ENCODE data around the gene CPB2. TPM values are rescaled to one million over a fixed set of nuclear protein-coding genes. Genes with fewer than 3 reads are reported as not detected.

CPB2 gene
- total RNA-seq, 1 donor from 2014 or later: not detected

DNA sequence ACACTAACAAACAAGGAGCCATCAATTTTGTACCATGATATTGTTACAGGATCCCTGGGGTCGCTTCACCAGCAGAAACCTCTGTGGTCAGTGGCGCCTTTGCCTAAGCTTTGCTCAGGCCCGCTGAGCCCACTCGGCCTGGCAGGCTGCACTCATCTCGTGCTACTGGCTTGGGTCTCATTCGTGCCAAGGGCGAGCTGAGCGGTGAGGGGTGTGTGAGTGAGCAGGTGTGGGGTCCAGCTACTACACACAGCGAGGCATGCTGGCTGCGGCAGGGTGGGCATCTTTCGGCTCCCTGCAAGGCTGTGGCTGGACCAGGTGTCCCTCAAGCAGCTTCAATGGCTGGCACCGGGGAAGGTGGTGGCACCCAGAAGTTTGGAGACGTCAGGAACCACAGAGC is 19.1 kb downstream of the CPB2 start:
- no peaks in the 10 kb centered on the region for H3K9me3 Mint-ChIP-seq
- H3K27ac Mint-ChIP-seq: no peak overlapping the region
- H3K4me3 Mint-ChIP-seq (ENCODE audit: low read depth): no peak overlapping the region
- no peaks in the 10 kb centered on the region for H3K36me3 Mint-ChIP-seq (ENCODE audit: low read depth)
- intact Hi-C loops (cut with micrococcal nuclease): no loop called here
- H3K27me3 Mint-ChIP-seq (ENCODE audit: low read depth): peaks cover 8% of the 10 kb centered on the region
- no peak for DNase-seq (ENCODE audit: low spot score)
- H3K4me1 Mint-ChIP-seq (ENCODE audit: low read depth): peaks cover 3% of the 10 kb centered on the region

- H3K27me3 Mint-ChIP-seq (ENCODE audit: low read depth): peaks cover 10% of the 10 kb centered on the region
- H3K9me3 Mint-ChIP-seq: no peaks in the 10 kb centered on the region
- H3K27ac Mint-ChIP-seq: no peak overlapping the region
- H3K4me3 Mint-ChIP-seq (ENCODE audit: low read depth): no peak overlapping the region
- intact Hi-C loops (cut with micrococcal nuclease): no loop called here
- H3K4me1 Mint-ChIP-seq (ENCODE audit: low read depth): peaks cover 5% of the 10 kb centered on the region
- H3K36me3 Mint-ChIP-seq (ENCODE audit: low read depth): no peaks in the 10 kb centered on the region
- DNase-seq (ENCODE audit: low spot score): no peak
These were observed 22.5 kb downstream of the CPB2 start for GRCh38 chr13:46082324-46082723.

DNA sequence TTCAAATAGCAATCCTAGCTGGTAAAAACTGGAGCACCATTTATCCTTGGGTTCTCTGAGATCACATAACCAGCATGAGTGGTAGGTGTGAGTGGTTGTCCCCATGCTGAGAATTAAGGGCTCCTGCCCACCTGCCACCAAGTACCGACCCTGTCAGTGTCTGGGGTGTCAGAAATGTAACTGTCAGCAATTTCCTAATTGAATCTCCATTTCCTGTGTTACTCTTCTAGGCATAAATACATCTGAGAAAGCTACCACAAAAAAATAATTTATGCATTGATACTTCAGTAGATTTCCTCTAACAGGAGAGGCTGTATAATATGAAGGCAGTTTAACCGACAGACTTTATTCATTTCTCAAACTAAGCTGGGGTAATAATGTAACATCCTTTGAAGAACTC is 25.1 kb downstream of the CPB2 start:
- intact Hi-C loops (cut with micrococcal nuclease): no loop called here

GRCh38 chr13:46077265-46077664 is 27.6 kb downstream of the CPB2 start:
- Mint-ChIP-seq H3K27ac (no peak overlapping the region), H3K9me3 (no peaks in the 10 kb centered on the region)
- intact Hi-C loops (cut with micrococcal nuclease): no loop called here

More for the DNA sequence above, 25.1 kb downstream of the CPB2 start:
- Mint-ChIP-seq H3K4me3 (ENCODE audit: low read depth) (no peak overlapping the region), H3K36me3 (ENCODE audit: low read depth) (no peaks in the 10 kb centered on the region), H3K27me3 (ENCODE audit: low read depth) (peaks cover 21% of the 10 kb centered on the region), H3K9me3 (no peaks in the 10 kb centered on the region), H3K4me1 (ENCODE audit: low read depth) (peaks cover 5% of the 10 kb centered on the region), H3K27ac (no peak overlapping the region)
- no peak for DNase-seq (ENCODE audit: low spot score)

GRCh38 chr13:46076827-46077226 is 28.0 kb downstream of the CPB2 start:
- H3K9me3 Mint-ChIP-seq: no peaks in the 10 kb centered on the region
- intact Hi-C loops (cut with micrococcal nuclease): no loop called here
- H3K27me3 Mint-ChIP-seq (ENCODE audit: low read depth): peaks cover 25% of the 10 kb centered on the region
- no peaks in the 10 kb centered on the region for H3K36me3 Mint-ChIP-seq (ENCODE audit: low read depth)
- DNase-seq (ENCODE audit: low spot score): no peak
- no peak overlapping the region for H3K4me3 Mint-ChIP-seq (ENCODE audit: low read depth)
- H3K4me1 Mint-ChIP-seq (ENCODE audit: low read depth): peaks cover 5% of the 10 kb centered on the region
- no peak overlapping the region for H3K27ac Mint-ChIP-seq

More at GRCh38 chr13:46077265-46077664, 27.6 kb downstream of the CPB2 start:
- peaks cover 5% of the 10 kb centered on the region for H3K4me1 Mint-ChIP-seq (ENCODE audit: low read depth)
- no peak for DNase-seq (ENCODE audit: low spot score)
- peaks cover 26% of the 10 kb centered on the region for H3K27me3 Mint-ChIP-seq (ENCODE audit: low read depth)
- H3K4me3 Mint-ChIP-seq (ENCODE audit: low read depth): no peak overlapping the region
- no peaks in the 10 kb centered on the region for H3K36me3 Mint-ChIP-seq (ENCODE audit: low read depth)

DNA sequence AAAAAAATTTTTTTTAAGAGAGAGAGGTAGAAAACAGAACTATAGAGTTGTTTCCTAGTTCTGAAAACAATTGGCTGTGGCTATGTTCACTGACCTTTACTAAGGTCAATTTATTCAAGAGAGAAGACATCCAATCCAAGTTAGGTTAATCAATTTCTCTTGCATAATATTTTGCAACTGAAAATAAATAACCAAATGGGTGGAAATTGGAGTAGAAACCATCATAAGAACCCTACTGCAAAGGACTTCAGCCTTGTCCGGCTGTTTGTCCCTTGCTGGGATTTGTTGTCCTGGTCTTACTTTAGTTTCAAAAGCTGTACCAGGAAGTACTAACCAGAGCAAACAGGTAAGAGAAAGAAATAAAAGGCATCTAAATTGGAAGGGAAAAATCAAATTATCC is 29.0 kb downstream of the CPB2 start:
- Mint-ChIP-seq H3K27me3 (ENCODE audit: low read depth) (peaks cover 32% of the 10 kb centered on the region), H3K4me3 (ENCODE audit: low read depth) (no peak overlapping the region), H3K27ac (no peak overlapping the region), H3K9me3 (no peaks in the 10 kb centered on the region), H3K36me3 (ENCODE audit: low read depth) (no peaks in the 10 kb centered on the region), H3K4me1 (ENCODE audit: low read depth) (peaks cover 5% of the 10 kb centered on the region)
- intact Hi-C loops (cut with micrococcal nuclease): no loop called here
- DNase-seq (ENCODE audit: low spot score): no peak

GRCh38 chr13:46071590-46072249 is 33.1 kb downstream of the CPB2 start:
- Mint-ChIP-seq H3K4me3 (ENCODE audit: low read depth) (no peak overlapping the region), H3K27me3 (ENCODE audit: low read depth) (peaks cover 25% of the 10 kb centered on the region)
- intact Hi-C loops (cut with micrococcal nuclease): no loop called here

DNA sequence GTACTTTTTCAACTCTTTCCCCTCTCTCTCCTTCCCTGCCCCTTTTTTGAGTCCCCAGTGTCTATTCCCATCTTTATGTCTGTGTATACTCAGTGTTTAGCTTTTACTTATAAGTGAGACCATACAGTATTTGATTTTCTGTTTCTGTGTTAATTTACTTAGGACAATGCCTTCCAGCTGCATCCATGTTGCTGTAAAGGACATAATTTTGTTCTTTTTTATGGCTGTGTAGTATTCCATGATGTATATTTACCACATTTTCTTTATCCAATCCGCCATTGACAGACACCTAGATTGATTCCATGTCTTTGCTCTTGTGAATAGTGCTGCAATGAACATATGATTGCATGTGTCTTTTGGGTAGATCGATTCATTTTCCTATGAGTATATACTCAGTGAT is 41.5 kb downstream of the CPB2 start:
- no peaks in the 10 kb centered on the region for H3K36me3 Mint-ChIP-seq (ENCODE audit: low read depth)

More at GRCh38 chr13:46071590-46072249, 33.1 kb downstream of the CPB2 start:
- Mint-ChIP-seq H3K9me3 (no peaks in the 10 kb centered on the region), H3K4me1 (ENCODE audit: low read depth) (no peaks in the 10 kb centered on the region), H3K36me3 (ENCODE audit: low read depth) (no peaks in the 10 kb centered on the region), H3K27ac (no peak overlapping the region)
- DNase-seq (ENCODE audit: low spot score): no peak

DNA sequence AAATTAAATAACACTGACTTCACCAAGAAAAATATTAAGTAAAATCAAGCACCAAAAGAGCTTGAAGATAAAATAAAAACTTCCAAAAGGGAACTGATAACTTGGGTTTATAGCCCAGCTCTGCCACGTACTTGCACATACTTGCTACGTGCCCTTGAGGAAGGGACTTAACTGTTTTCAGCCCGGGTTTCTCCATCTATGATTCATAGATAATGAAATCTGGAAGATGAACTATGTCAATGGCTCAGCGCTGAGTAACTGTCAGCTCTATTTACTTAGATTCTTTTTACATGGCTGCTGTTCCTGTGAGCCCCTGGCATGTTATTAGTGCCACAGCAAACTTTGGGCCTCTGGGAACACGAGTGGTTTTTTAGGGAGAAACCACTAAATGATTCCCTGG is 42.6 kb downstream of the CPB2 start:
- peaks cover 7% of the 10 kb centered on the region for H3K27me3 Mint-ChIP-seq (ENCODE audit: low read depth)
- no peak overlapping the region for H3K27ac Mint-ChIP-seq
- no peaks in the 10 kb centered on the region for H3K36me3 Mint-ChIP-seq (ENCODE audit: low read depth)
- H3K4me1 Mint-ChIP-seq (ENCODE audit: low read depth): no peaks in the 10 kb centered on the region
- no peak for DNase-seq (ENCODE audit: low spot score)
- no peak overlapping the region for H3K4me3 Mint-ChIP-seq (ENCODE audit: low read depth)
- no peaks in the 10 kb centered on the region for H3K9me3 Mint-ChIP-seq
- intact Hi-C loops (cut with micrococcal nuclease): no loop called here

More for the DNA sequence above, 41.5 kb downstream of the CPB2 start:
- Mint-ChIP-seq H3K27me3 (ENCODE audit: low read depth) (peaks cover 8% of the 10 kb centered on the region), H3K4me1 (ENCODE audit: low read depth) (no peaks in the 10 kb centered on the region), H3K9me3 (no peaks in the 10 kb centered on the region), H3K4me3 (ENCODE audit: low read depth) (no peak overlapping the region), H3K27ac (no peak overlapping the region)
- DNase-seq (ENCODE audit: low spot score): no peak
- intact Hi-C loops (cut with micrococcal nuclease): no loop called here

GRCh38 chr13:46059405-46059804 is 45.4 kb downstream of the CPB2 start:
- Mint-ChIP-seq H3K9me3 (no peaks in the 10 kb centered on the region), H3K4me3 (ENCODE audit: low read depth) (no peak overlapping the region), H3K36me3 (ENCODE audit: low read depth) (no peaks in the 10 kb centered on the region), H3K4me1 (ENCODE audit: low read depth) (no peaks in the 10 kb centered on the region), H3K27me3 (ENCODE audit: low read depth) (peaks cover 16% of the 10 kb centered on the region), H3K27ac (no peak overlapping the region)
- DNase-seq (ENCODE audit: low spot score): no peak
- intact Hi-C loops (cut with micrococcal nuclease): loop anchor here (10.0 kb wide), 1 partner anchor 275 kb away; no protein-coding TSS in a partner anchor

- intact Hi-C loops (cut with micrococcal nuclease): loop anchor here (10.0 kb wide), 1 partner anchor 277 kb away; no protein-coding TSS in a partner anchor
- Mint-ChIP-seq H3K36me3 (ENCODE audit: low read depth) (no peaks in the 10 kb centered on the region), H3K27ac (no peak overlapping the region), H3K27me3 (ENCODE audit: low read depth) (peaks cover 18% of the 10 kb centered on the region), H3K4me3 (ENCODE audit: low read depth) (no peak overlapping the region), H3K9me3 (no peaks in the 10 kb centered on the region), H3K4me1 (ENCODE audit: low read depth) (peaks cover 6% of the 10 kb centered on the region)
- no peak for DNase-seq (ENCODE audit: low spot score)
These were observed 46.6 kb downstream of the CPB2 start for GRCh38 chr13:46058268-46058667.

GRCh38 chr13:46057256-46058015 is 47.4 kb downstream of the CPB2 start:
- Mint-ChIP-seq H3K27ac (no peak overlapping the region), H3K4me3 (ENCODE audit: low read depth) (no peak overlapping the region), H3K4me1 (ENCODE audit: low read depth) (peaks cover 10% of the 10 kb centered on the region), H3K27me3 (ENCODE audit: low read depth) (peaks cover 18% of the 10 kb centered on the region), H3K36me3 (ENCODE audit: low read depth) (no peaks in the 10 kb centered on the region), H3K9me3 (no peaks in the 10 kb centered on the region)
- no peak for DNase-seq (ENCODE audit: low spot score)
- intact Hi-C loops (cut with micrococcal nuclease): loop anchor here (10.0 kb wide), 1 partner anchor 277 kb away; no protein-coding TSS in a partner anchor

Measured in activated T-helper 2 cell treated with anti-CD3 and anti-CD28 coated beads, Interferon-gamma antibody, Interleukin-2, Interleukin-4, amounts not matched to agents 10 μg/mL and 5 μg/mL and 100 μg/mL, durations not matched to agents 14 hours and 24 hours and 36 hours (primary cell).